Neuronal stem cell (in vitro differentiated cells): ENCODE results near the gene AANAT.

Experiments
- DNase-seq: peaks from one replicate; pipeline ENCODE4 v3.0.0-alpha.2; 2013; ENCODE audit warnings: low spot score
- H2AFZ ChIP-seq: one replicate; pipeline ENCODE4 v1.6.1; 2013; ENCODE audit warnings: mild to moderate bottlenecking, low read length, inconsistent platforms
- H2AK5ac ChIP-seq: 2 replicates; pipeline ENCODE4 v1.6.1; 2013; ENCODE audit warnings: low read depth, mild to moderate bottlenecking, inconsistent platforms, low read length, moderate library complexity, mixed read lengths
- H2BK120ac ChIP-seq: 2 replicates; pipeline ENCODE4 v1.6.1; 2013; ENCODE audit warnings: low read depth, mild to moderate bottlenecking, inconsistent platforms, low read length, moderate library complexity, mixed read lengths
- H2BK12ac ChIP-seq: one replicate; pipeline ENCODE4 v1.6.1; 2013; ENCODE audit warnings: low read length, inconsistent platforms
- H2BK15ac ChIP-seq: 2 replicates; pipeline ENCODE4 v1.6.1; 2013; ENCODE audit warnings: mild to moderate bottlenecking, low read length, inconsistent platforms, mixed read lengths
- H2BK5ac ChIP-seq: one replicate; pipeline ENCODE4 v1.6.1; 2013; ENCODE audit warnings: inconsistent platforms, mild to moderate bottlenecking, low read length, moderate library complexity
- H3K14ac ChIP-seq: one replicate; pipeline ENCODE4 v1.6.1; 2013; ENCODE audit warnings: low read length, inconsistent platforms
- H3K18ac ChIP-seq: 2 replicates; pipeline ENCODE4 v1.6.1; 2013; ENCODE audit warnings: low read length, inconsistent platforms
- H3K23ac ChIP-seq: 2 replicates; pipeline ENCODE4 v1.6.1; 2013; ENCODE audit warnings: low read depth, mild to moderate bottlenecking, mixed read lengths, low read length, inconsistent platforms; ENCODE audit not compliant: poor library complexity
- H3K27ac ChIP-seq: replicated peaks from 3 replicates; pipeline ENCODE4 v1.5.1; 2013; ENCODE audit warnings: low read length, inconsistent platforms
- H3K27me3 ChIP-seq, 3 experiments: 2 replicates each; pipeline ENCODE4 v1.6.1; 2013; ENCODE audit warnings: low read length in 3 of 3, mild to moderate bottlenecking in 2 of 3, inconsistent platforms in 1 of 3, low read depth in 1 of 3, mixed read lengths in 1 of 3, moderate library complexity in 1 of 3; ENCODE audit not compliant: control insufficient read depth in 3 of 3, insufficient read depth in 3 of 3
- H3K36me3 ChIP-seq, 2 donors: replicated peaks in 1 of 2; 2 replicates each; pipeline ENCODE4 v1.6.1; 2013; ENCODE audit warnings: low read length in 2 of 2; ENCODE audit not compliant: control insufficient read depth in 2 of 2, insufficient read depth in 2 of 2
- H3K4ac ChIP-seq: 2 replicates; pipeline ENCODE4 v1.6.1; 2013; ENCODE audit warnings: inconsistent platforms, mild to moderate bottlenecking, low read length, moderate library complexity
- H3K4me1 ChIP-seq, 2 donors: 1 replicate in 1 of 2; 2 replicates in 1 of 2; pipeline ENCODE4 v1.6.1; 2013; ENCODE audit warnings: low read length in 2 of 2, low read depth in 1 of 2; ENCODE audit not compliant: control insufficient read depth in 2 of 2, insufficient read depth in 1 of 2
- H3K4me2 ChIP-seq: one replicate; pipeline ENCODE4 v1.6.1; 2013; ENCODE audit warnings: mild to moderate bottlenecking, low read length, inconsistent platforms; ENCODE audit not compliant: insufficient read depth, poor library complexity, severe bottlenecking
- H3K4me3 ChIP-seq, 2 donors: 2 replicates each; pipeline ENCODE4 v1.5.1; 2013; ENCODE audit warnings: low read length in 2 of 2, mild to moderate bottlenecking in 2 of 2, inconsistent platforms in 1 of 2, moderate library complexity in 1 of 2
- H3K79me1 ChIP-seq: one replicate; pipeline ENCODE4 v1.6.1; 2013; ENCODE audit warnings: low read depth, mild to moderate bottlenecking, inconsistent platforms, low read length, moderate library complexity
- H3K9ac ChIP-seq: one replicate; pipeline ENCODE4 v1.6.1; 2013; ENCODE audit warnings: mild to moderate bottlenecking, low read depth, low read length, inconsistent platforms; ENCODE audit not compliant: poor library complexity
- H3K9me3 ChIP-seq, 2 donors: replicated peaks in 1 of 2; 2 replicates each; pipeline versions ENCODE3 to v1.6.1; 2013; ENCODE audit warnings: low read length in 2 of 2, mild to moderate bottlenecking in 2 of 2, inconsistent platforms in 1 of 2, low read depth in 1 of 2, mixed read lengths in 1 of 2, moderate library complexity in 1 of 2; ENCODE audit not compliant: control insufficient read depth in 2 of 2, insufficient read depth in 1 of 2
- H4K8ac ChIP-seq: one replicate; pipeline ENCODE4 v1.6.1; 2013; ENCODE audit warnings: low read depth, mild to moderate bottlenecking, inconsistent platforms, low read length, moderate library complexity
- H4K91ac ChIP-seq: one replicate; pipeline ENCODE4 v1.6.1; 2013; ENCODE audit warnings: low read length, low read depth, mild to moderate bottlenecking, inconsistent platforms; ENCODE audit not compliant: poor library complexity
- WGBS, 2 donors: extraction: QIAGEN DNeasy Blood & Tissue Kit; methylation state at CpG; one replicate each; pipeline ENCODE4 v1.1.7; 2013; ENCODE audit warnings: missing lambda C conversion rate in 2 of 2, mixed read lengths in 1 of 2; ENCODE audit not compliant: insufficient read length in 2 of 2, insufficient replicate concordance in 1 of 2; ENCODE audit errors: extremely low coverage in 2 of 2; 5-methylcytosine and 5-hydroxymethylcytosine counted together

AANAT gene

DNA sequence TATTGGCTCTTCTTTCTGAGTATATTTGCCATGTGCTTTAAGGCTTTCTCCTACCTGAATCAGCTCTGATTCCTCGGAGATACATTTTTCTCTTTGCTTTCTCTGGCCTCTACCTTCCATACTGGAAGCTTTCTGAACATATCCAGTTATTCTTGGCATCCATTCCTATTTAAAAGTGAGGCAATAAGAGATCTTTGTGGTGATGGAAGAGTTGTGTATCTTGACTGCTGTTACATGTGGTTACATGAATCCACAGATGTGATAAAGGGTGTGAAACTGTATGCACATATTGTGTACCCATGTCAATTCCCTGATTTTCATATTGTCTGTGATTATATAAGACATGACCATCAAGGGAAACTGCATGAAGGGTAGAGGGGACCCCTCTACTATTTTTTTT is 38.9 kb upstream of the AANAT start:
- H3K9me3 ChIP-seq, result peaks cover 0 to 5% of the 10 kb centered on the region in 2 donors
- peaks cover 0 to 5% of the 10 kb centered on the region in 2 donors for H3K36me3 ChIP-seq
- H3K14ac ChIP-seq, result no peak overlapping the region
- no peak overlapping the region for H4K91ac ChIP-seq
- no peaks in the 10 kb centered on the region for H3K79me1 ChIP-seq
- H2AFZ ChIP-seq, result no peak overlapping the region
- peaks cover 0 to 4% of the 10 kb centered on the region in 2 donors for H3K4me1 ChIP-seq
- no peak overlapping the region for H4K8ac ChIP-seq
- no peak overlapping the region for H3K4me3 ChIP-seq
- no CpG with 5 or more reads among the region's 1 CpG for WGBS, 2 donors
- H2BK12ac ChIP-seq, result no peak overlapping the region
- H2BK120ac ChIP-seq, result no peak overlapping the region
- H3K9ac ChIP-seq, result no peak overlapping the region
- no peak overlapping the region for H3K23ac ChIP-seq
- H3K18ac ChIP-seq, result no peak overlapping the region
- H3K27ac ChIP-seq, result no peak overlapping the region
- H3K4me2 ChIP-seq, result no peak overlapping the region
- no peak overlapping the region for H3K4ac ChIP-seq
- H2AK5ac ChIP-seq, result no peak overlapping the region
- no peaks in the 10 kb centered on the region for H3K27me3 ChIP-seq
- no peak overlapping the region for H2BK15ac ChIP-seq
- no peak overlapping the region for H2BK5ac ChIP-seq
- no peak for DNase-seq

GRCh38 chr17:76431509-76431908 is 35.9 kb upstream of the AANAT start:
- peaks cover 0 to 4% of the 10 kb centered on the region in 2 donors for H3K4me1 ChIP-seq
- H2BK5ac ChIP-seq, result no peak overlapping the region
- no peak overlapping the region for H4K91ac ChIP-seq
- no peak overlapping the region for H2BK15ac ChIP-seq
- no peaks in the 10 kb centered on the region for H3K27me3 ChIP-seq
- H3K14ac ChIP-seq, result no peak overlapping the region
- H2BK12ac ChIP-seq, result no peak overlapping the region
- no peaks in the 10 kb centered on the region for H3K79me1 ChIP-seq
- peaks cover 0 to 5% of the 10 kb centered on the region in 2 donors for H3K9me3 ChIP-seq
- no peak overlapping the region for H3K4ac ChIP-seq
- no peak overlapping the region for H3K18ac ChIP-seq
- no peak overlapping the region for H2AK5ac ChIP-seq
- no CpG with 5 or more reads among the region's 2 CpGs for WGBS, 2 donors
- H3K4me3 ChIP-seq, result no peak overlapping the region
- no peak overlapping the region for H3K23ac ChIP-seq
- no peak overlapping the region for H4K8ac ChIP-seq
- no peak overlapping the region for H3K27ac ChIP-seq
- no peak overlapping the region for H3K4me2 ChIP-seq
- no peak for DNase-seq
- peaks cover 1 to 19% of the 10 kb centered on the region in 2 donors for H3K36me3 ChIP-seq
- H2BK120ac ChIP-seq, result no peak overlapping the region
- H2AFZ ChIP-seq, result no peak overlapping the region
- no peak overlapping the region for H3K9ac ChIP-seq

DNA sequence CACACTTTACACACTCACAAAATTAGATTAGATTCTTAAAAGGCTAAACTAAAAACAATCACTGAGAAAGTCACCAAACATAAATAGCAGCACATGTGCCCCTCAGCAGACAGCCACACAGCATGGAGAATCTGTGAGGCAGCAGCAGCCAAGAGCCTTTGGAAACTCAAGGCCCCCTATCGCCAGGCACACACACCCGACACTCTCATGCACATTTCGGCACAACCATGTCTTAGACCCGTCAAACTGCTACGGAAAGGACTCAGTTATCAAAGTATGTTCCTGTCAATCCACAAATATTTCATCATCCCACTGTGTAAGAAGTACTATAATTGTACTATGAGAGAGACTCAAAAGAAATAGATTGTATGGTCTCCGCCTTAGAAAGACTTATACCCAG is 35.4 kb upstream of the AANAT start:
- H3K4me2 ChIP-seq, result no peak overlapping the region
- H3K36me3 ChIP-seq, result peaks cover 1 to 19% of the 10 kb centered on the region in 2 donors
- H2BK15ac ChIP-seq, result no peak overlapping the region
- WGBS, 2 donors, result no CpG with 5 or more reads among the region's 6 CpGs
- no peak overlapping the region for H2BK5ac ChIP-seq
- no peak overlapping the region for H3K9ac ChIP-seq
- no peak overlapping the region for H2AK5ac ChIP-seq
- no peak overlapping the region for H2BK12ac ChIP-seq
- H3K79me1 ChIP-seq, result no peaks in the 10 kb centered on the region
- no peak overlapping the region for H2AFZ ChIP-seq
- H2BK120ac ChIP-seq, result no peak overlapping the region
- H4K8ac ChIP-seq, result no peak overlapping the region
- H3K4me3 ChIP-seq, result no peak overlapping the region
- H3K18ac ChIP-seq, result no peak overlapping the region
- no peak overlapping the region for H3K23ac ChIP-seq
- peaks cover 0 to 4% of the 10 kb centered on the region in 2 donors for H3K4me1 ChIP-seq
- no peak for DNase-seq
- no peaks in the 10 kb centered on the region for H3K27me3 ChIP-seq
- H3K4ac ChIP-seq, result no peak overlapping the region
- no peak overlapping the region for H4K91ac ChIP-seq
- H3K14ac ChIP-seq, result no peak overlapping the region
- peaks cover 0 to under 1% of the 10 kb centered on the region in 2 donors for H3K9me3 ChIP-seq
- no peak overlapping the region for H3K27ac ChIP-seq

DNA sequence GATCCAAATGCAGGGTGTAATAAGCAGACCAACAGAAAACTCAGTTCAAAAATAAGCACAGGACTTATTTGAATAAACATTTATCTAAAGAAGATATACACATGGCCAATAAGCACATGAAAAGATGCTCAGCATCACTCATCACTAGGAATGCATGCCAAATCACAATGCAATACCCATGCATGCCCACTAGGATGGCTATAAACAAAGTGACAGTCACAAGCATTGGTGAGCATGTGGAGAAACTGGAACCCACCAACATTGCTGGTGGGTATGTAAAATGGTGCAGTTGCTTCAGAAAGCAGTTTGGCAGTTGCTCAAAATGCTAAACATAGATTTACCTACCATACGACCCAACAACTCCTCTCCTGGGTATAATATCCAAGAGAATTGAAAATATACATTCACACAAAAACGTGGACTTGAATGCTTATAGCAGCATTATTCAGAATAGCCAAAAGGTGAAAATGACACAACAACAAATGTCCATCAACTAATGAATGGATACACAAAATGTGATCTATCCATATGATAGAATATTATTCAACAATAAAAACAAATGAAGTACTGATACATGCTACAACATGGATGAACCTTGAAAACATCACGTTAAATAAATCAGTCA is 34.6 kb upstream of the AANAT start:
- no CpG with 5 or more reads among the region's 3 CpGs for WGBS, 2 donors
- H3K14ac ChIP-seq, result no peak overlapping the region
- H3K4me1 ChIP-seq, result peaks cover 0 to 8% of the 10 kb centered on the region in 2 donors
- H2BK12ac ChIP-seq, result no peak overlapping the region
- no peak overlapping the region for H3K4me2 ChIP-seq
- H3K79me1 ChIP-seq, result no peaks in the 10 kb centered on the region
- H3K27me3 ChIP-seq, result no peaks in the 10 kb centered on the region
- no peak overlapping the region for H2BK15ac ChIP-seq
- no peak overlapping the region for H3K4me3 ChIP-seq
- H4K8ac ChIP-seq, result no peak overlapping the region
- H3K9ac ChIP-seq, result no peak overlapping the region
- H3K9me3 ChIP-seq, result no peaks in the 10 kb centered on the region
- H2BK120ac ChIP-seq, result no peak overlapping the region
- H3K27ac ChIP-seq, result no peak overlapping the region
- no peak overlapping the region for H2AFZ ChIP-seq
- DNase-seq, result no peak
- H2AK5ac ChIP-seq, result no peak overlapping the region
- H3K36me3 ChIP-seq, result peaks cover 1 to 19% of the 10 kb centered on the region in 2 donors
- H3K23ac ChIP-seq, result no peak overlapping the region
- H2BK5ac ChIP-seq, result no peak overlapping the region
- no peak overlapping the region for H3K4ac ChIP-seq
- H3K18ac ChIP-seq, result no peak overlapping the region
- no peak overlapping the region for H4K91ac ChIP-seq
